Stimulated activated CD4-positive, alpha-beta T cell treated with anti-CD3 and anti-CD28 coated beads, Interleukin-15, amount 100 ng/mL, for 48 hours (primary cell): Measurements from ENCODE around the gene NRBF2.
"Not testable (repeated sequence)": the region's sequence is repeated elsewhere in the genome, so short reads cannot be mapped to it uniquely, and the experiment has no call there.

Source experiments
- DNase-seq, 2 donors: peaks; one replicate each; pipeline ENCODE4 v3.0.0-alpha.2; 2020; ENCODE audit warnings: low read depth in 2 of 2

The NRBF2 gene

DNA sequence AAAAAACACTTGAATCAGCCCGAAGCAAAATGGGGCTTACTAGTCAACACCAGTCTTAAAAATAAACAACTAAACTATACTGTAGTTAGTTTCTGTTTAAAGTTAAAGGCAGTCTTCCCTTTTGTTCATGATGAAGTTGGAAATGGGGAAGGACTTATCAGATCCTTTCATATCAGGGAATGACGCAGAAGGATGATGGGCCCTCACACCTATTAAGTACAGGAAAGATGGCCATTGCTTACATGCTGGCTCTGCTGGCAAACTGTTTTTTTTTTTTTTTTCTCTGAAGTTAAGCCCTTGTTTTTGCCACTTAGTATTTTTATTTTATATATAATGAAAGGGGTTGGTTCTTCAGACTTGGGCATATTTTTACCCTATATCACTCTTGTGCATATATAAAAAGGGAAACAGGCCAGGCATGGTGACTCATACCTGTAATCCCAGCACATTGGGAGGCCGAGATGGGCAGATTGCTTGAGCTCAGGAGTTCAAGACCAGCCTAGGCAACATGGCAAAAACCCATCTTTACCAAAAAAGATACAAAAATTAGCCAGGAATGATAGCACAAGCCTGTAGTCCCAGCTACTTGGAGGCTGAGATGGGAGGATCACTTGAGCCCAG is 16.6 kb upstream of the NRBF2 start:
- no peak for DNase-seq

GRCh38 chr10:63119041-63119440 is 14.1 kb upstream of the NRBF2 start:
- DNase-seq = no peak

GRCh38 chr10:63120554-63120953 is 12.6 kb upstream of the NRBF2 start:
- DNase-seq = no peak

- no peak for DNase-seq
These were observed 9.3 kb upstream of the NRBF2 start for GRCh38 chr10:63123727-63124362.

- no peak for DNase-seq
These were observed 7.7 kb upstream of the NRBF2 start for GRCh38 chr10:63125459-63125858.

GRCh38 chr10:63128443-63128842 is 4.7 kb upstream of the NRBF2 start:
- no peak for DNase-seq

- no peak for DNase-seq
These were observed 3.2 kb upstream of the NRBF2 start for GRCh38 chr10:63129888-63130287.

GRCh38 chr10:63132651-63133055 is 475 bp upstream of the NRBF2 start:
- DNase-seq = no peak

GRCh38 chr10:63133821-63134557 is 861 bp downstream of the NRBF2 start:
- DNase-seq = no peak

- no peak for DNase-seq
These were observed 4.2 kb downstream of the NRBF2 start for GRCh38 chr10:63137306-63137705.

GRCh38 chr10:63140077-63140476 is 6.9 kb downstream of the NRBF2 start:
- DNase-seq = no peak

- no peak for DNase-seq
These were observed 9.0 kb downstream of the NRBF2 start for GRCh38 chr10:63142136-63142535.

GRCh38 chr10:63143987-63144386 is 10.9 kb downstream of the NRBF2 start:
- no peak for DNase-seq

GRCh38 chr10:63145782-63146181 is 12.7 kb downstream of the NRBF2 start:
- no peak for DNase-seq

- DNase-seq = no peak
These were observed 13.4 kb downstream of the NRBF2 start for GRCh38 chr10:63146503-63146902.

- no peak for DNase-seq
These were observed 17.6 kb downstream of the NRBF2 start for GRCh38 chr10:63150745-63151144.

DNA sequence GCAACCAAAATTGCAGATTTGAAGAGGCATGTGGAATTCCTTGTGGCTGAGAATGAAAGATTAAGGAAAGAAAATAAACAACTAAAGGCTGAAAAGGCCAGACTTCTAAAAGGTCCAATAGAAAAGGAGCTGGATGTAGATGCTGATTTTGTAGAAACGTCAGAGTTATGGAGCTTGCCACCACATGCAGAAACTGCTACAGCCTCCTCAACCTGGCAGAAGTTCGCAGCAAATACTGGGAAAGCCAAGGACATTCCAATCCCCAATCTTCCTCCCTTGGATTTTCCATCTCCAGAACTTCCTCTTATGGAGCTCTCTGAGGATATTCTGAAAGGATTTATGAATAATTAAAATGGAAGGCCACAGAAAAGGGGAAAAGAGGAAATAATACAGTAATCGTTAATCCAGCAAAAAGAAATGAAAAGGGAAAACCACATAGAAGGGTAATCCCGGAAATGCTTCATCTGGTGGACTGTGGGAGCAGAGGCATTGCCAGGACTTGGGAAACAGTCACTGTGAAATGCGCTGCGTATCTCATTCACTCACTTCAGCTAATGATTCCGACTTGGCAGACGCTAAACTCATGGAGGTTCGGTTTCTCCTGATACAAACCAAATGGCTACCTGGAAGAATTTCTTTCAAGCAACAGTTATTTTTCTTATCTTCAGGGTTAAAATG is 20.9 kb downstream of the NRBF2 start:
- DNase-seq = not testable (repeated sequence)

DNA sequence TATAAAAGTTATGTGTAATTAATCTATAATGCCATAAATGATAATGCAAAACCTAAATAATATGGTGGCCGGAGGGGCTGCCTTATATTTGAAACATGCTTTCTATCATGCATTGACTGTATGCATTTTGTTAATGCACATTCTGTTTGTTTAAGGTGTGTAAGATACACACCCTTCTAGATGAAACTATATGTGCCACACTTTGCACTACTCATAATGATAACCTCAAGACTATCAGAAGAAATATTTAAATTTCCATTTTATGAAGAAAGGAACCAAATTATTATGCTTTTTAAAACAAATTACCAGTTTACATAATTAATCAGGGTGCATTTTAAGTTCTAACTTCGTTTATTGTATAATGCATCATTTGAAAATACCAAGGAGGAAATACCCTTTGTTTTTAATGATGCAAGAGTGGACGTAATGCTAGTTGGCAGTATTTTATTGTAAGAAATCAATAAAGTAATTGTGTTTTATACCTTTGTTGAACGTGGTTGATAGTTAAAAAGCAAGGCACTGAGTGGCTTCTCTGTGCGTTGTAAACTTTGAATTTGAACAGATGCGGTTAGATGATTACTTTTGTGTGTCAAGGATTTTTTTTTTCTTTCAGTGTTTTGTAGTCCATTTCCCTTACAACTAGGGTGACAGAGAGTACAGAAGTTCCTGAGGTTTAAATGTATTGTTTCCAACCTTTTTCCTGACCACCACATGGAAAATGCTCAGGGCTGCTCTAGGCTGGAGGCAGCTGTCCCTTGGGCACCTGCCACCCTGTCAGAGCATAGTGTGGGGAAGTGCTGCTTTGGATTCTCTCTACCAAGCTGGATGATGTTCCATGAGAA is 21.6 kb downstream of the NRBF2 start:
- DNase-seq = no peak

- DNase-seq = no peak
These were observed 22.4 kb downstream of the NRBF2 start for GRCh38 chr10:63155388-63156020.

GRCh38 chr10:63156236-63156635 is 23.1 kb downstream of the NRBF2 start:
- no peak for DNase-seq
